NCI-H2081 treated with DMSO at 0.1 percent for 48 hours (cell line): ENCODE measurements around the gene SYCE1.
"Not testable (repeated sequence)": the region's sequence is repeated elsewhere in the genome, so short reads cannot be mapped to it uniquely, and the experiment has no call there.

ENCODE experiments used
- DNase-seq: peaks from one replicate; lab custom pipeline; 2025; lab: John Stamatoyannopoulos, UW

Gene SYCE1

GRCh38 chr10:133565441-133566294 lies at the start of gene SYCE1:
TSS of gene SYCE1 (minus strand) at chr10:133565583. CDS start at chr10:133565529, 54 bp downstream.
- no peak for DNase-seq

- DNase-seq: no peak
These were observed 49.6 kb upstream of the SYCE1 start for GRCh38 chr10:133614830-133615580.

GRCh38 chr10:133613699-133614098 lies 48.3 kb upstream of the SYCE1 start:
- DNase-seq: no peak

- DNase-seq: no peak
These were observed 45.7 kb upstream of the SYCE1 start for GRCh38 chr10:133611079-133611478.

GRCh38 chr10:133608855-133609254 lies 43.5 kb upstream of the SYCE1 start:
- DNase-seq: no peak

- DNase-seq: not testable (repeated sequence)
These were observed 38.1 kb upstream of the SYCE1 start for GRCh38 chr10:133603434-133603833.

- DNase-seq: no peak
These were observed 35.3 kb upstream of the SYCE1 start for GRCh38 chr10:133600657-133601056.

GRCh38 chr10:133599869-133600268 lies 34.5 kb upstream of the SYCE1 start:
- not testable (repeated sequence) for DNase-seq

- DNase-seq: no peak
These were observed 27.3 kb upstream of the SYCE1 start for GRCh38 chr10:133592716-133593115.

GRCh38 chr10:133590970-133591359 lies 25.6 kb upstream of the SYCE1 start:
- DNase-seq: no peak

GRCh38 chr10:133590226-133590969 lies 25.0 kb upstream of the SYCE1 start:
- DNase-seq: no peak

- not testable (repeated sequence) for DNase-seq
These were observed 11.7 kb upstream of the SYCE1 start for GRCh38 chr10:133577037-133577436.

GRCh38 chr10:133573460-133573859 lies 8.1 kb upstream of the SYCE1 start:
- not testable (repeated sequence) for DNase-seq

- not testable (repeated sequence) for DNase-seq
These were observed 6.7 kb upstream of the SYCE1 start for GRCh38 chr10:133572055-133572454.

- not testable (repeated sequence) for DNase-seq
These were observed 4.4 kb upstream of the SYCE1 start for GRCh38 chr10:133569801-133570200.

GRCh38 chr10:133568831-133569527 lies 3.6 kb upstream of the SYCE1 start:
- DNase-seq: not testable (repeated sequence)

GRCh38 chr10:133568287-133568614 lies 2.9 kb upstream of the SYCE1 start:
- DNase-seq: no peak

- DNase-seq: no peak
These were observed 2.4 kb upstream of the SYCE1 start for GRCh38 chr10:133567609-133568286.

GRCh38 chr10:133567119-133567518 lies 1.7 kb upstream of the SYCE1 start:
- DNase-seq: no peak

GRCh38 chr10:133564816-133565215 lies 567 bp downstream of the SYCE1 start:
- DNase-seq: no peak

- DNase-seq: no peak
These were observed 6.2 kb downstream of the SYCE1 start for GRCh38 chr10:133559216-133559615.
